GM21528 (cell line): ENCODE data around the gene PRSS48.
"Not testable (repeated sequence)": the region's sequence is repeated elsewhere in the genome, so short reads cannot be mapped to it uniquely, and the experiment has no call there.

Experiments used
- ATAC-seq: cut with Tn5 transposase; IDR thresholded peaks from one replicate; pipeline ENCODE4 v1.9.1; 2021; ENCODE audit warnings: mild to moderate bottlenecking, moderate library complexity; ENCODE audit not compliant: unreplicated experiment, low FRiP score

PRSS48 gene

DNA sequence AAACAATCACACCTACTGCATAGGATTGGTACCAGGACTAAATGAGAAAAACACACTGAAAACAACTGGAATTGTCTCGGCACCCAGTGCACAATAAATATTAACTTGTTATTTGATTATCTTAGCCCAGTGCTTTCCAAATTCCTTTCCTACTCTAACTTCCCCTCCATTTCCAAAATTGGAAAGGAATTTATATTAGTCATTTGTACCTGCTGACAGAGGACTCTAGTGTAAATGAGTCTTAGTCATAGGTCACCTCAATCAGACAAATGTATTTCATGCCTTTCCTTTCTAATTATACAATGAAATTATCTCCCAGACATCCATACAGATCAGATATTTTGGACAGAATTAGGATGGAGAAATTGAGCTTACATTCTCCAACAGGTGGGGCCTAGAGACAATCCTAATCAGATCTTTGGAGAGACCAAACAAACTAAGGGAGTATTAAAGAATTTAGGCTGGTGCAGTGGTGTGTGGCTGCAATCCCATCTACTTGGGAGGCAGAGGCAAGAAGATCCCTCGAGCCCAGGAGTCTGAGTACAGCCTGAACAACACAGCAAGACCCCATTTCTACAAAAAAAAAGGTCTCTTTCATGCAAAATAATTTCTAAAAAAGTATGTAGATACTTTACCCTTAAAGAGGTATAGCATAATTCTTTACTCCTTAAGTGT lies 38.4 kb downstream of the PRSS48 start:
- no peak for ATAC-seq

DNA sequence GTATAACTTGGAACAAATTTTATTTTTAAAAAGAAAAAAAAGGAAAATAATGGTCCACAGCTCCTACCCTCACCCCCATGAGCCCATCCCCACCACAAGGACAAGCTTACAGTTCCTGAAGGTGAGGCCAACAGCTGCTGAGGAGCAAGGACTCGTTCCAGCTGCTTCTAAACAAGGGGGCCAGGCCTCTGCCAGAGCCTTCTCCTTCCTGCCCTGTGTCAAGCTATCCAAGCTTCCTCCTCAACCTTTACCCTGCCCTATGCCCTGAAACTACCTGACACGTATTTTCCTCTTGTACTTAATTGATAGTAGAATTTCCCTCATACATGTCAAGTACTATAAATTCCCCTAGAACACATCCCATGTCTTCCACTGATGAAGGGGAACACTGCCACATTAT lies 39.7 kb downstream of the PRSS48 start:
- ATAC-seq, result no peak

DNA sequence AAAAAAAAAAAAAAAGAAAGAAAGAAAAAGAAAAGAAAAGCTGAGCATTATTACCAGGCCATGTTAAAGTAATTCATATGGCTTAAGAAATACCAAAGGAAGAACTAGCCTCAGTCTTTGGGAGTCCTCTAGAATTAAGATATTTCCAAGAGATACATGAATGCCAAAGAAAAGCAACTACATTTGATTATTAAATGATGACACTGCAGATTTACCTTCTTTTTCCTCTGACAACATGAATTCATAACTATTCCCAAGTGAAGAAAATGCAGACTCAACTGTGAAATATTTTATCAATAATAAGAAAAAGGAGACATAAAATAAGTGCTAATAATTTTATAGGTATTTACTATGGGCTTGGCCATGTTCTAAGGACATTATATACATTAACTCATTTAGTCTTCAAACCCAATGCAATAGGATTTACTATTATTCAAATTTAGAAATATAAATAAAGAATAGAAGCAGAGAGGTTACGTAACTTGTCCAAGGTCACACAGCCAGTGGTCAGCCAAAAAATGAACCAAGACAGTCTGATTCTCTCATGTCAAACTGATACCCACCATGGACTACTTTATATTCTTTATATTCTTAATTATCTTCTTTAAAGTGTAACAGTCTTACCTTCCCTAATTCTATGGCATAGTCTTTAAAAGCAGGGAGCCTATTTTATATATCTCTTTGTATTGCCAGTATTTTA lies 41.5 kb downstream of the PRSS48 start:
- ATAC-seq, result no peak

DNA sequence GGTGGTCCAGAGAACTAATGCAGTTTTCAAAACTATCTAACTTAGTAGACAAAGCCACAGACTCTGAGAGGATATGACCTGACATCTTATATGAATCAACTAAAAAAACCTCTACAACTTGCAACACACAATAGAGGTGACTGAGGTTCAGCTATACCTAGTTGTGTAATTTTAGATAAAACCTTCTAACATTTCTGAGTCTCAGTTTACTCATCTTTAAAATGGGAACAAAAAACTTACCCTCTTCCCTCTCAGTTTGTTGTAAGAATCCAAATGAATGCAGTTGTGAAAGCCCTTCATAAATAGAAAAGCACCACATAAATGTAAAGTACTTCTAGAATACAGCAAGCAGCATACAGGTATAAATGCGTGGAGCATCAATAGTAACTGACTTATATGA lies 42.5 kb downstream of the PRSS48 start:
- no peak for ATAC-seq

DNA sequence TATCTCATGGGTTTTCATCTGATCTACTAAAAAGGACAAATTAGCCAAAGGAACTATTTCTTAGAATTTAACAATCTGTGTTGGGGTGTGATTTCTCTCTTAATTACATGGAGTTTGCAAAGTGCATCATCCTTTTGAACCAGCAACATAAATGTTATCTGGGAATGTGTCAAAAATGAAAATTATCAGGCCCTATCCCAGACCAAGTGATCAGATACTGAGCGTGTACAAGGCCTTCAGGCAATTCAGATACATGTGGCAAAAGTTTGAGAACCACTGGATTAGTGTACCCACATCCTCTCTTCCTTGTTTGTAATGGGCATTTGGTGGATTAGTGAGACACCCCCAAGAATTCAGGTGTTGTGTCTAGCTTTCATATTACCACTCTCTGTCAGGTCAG lies 44.6 kb downstream of the PRSS48 start:
- no peak for ATAC-seq

DNA sequence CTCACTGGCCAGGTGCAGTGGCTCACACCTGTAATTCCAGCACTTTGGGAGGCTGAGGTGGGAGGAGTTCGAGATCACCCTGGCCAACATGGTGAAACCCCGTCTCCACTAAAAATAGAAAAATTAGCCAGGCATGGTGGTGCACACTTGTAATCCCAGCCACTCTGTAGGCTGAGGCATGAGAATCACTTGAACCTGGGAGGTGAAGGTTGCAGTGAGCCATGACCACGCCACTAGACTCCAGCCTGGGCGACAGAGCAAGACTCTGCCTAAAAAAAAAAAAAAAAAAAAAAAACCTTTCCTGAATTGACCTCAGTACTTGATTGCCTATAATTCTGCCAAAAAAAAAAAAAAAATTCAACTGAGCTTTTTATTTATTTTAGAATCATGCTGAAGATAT lies 45.2 kb downstream of the PRSS48 start:
- ATAC-seq, result not testable (repeated sequence)

DNA sequence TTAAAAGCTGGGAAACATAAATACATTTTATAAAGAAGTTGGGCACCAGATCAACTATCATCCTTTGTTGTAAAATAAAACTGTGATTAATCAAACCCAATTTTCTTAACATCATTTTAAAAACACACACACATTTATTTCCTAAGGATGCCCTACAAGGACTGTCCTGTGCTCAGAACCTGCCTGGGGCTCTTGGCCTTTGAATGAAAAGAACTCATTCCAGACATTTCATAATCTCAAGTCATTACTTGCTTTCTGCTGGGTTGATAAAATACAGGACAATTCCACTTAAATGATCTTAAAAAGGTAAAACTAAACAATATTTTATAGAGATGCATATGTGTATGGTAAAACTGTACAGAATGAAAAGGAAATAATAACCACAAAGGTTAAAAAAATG lies 45.6 kb downstream of the PRSS48 start:
- no peak for ATAC-seq

DNA sequence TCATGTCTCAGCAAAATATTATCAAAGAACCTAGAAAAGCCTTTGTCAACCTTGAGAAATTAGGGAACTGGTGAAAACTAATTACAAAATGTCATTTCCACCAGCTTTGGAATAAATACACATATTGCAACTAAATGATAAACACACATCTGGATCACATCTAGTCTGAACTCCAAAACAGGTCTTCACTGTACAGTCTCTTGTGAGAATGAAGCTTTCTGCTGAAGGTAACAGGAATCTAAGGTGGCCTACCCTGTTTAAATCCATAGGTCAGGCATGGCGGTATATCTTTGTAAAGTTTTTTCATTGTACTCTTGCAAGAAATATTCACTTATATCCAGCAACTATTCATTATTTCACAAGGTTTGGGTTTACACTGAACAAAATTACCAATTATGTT lies 46.7 kb downstream of the PRSS48 start:
- ATAC-seq, result no peak

DNA sequence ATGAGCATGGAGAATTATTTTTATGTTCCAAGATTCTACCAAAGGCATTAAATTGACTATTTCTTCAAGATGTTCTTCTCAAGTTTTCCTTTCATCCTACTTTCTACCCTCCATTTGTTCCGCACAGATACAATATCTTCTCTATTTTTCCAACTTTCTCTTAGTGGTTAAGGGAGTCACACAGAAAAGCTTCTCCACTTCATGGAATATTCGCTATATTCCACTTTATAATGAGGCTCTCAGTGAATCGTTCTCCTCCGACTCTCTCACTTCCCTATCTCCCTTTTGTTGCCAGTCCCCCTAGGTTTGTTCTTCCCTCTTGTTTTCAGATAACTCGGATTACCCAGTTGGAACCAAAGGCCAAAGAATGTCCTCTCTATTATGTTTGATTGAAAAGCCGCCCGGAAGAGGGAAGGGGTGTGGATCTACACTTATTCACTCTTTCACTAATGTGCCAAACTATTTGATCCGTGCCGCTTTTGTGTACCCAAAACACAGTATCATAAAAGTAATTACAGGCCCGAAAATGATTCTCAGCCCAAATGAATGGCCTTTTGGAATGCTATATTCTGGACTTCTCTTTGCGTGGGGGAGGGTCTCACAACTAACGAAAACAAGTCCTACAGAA lies 47.3 kb downstream of the PRSS48 start:
- no peak for ATAC-seq

DNA sequence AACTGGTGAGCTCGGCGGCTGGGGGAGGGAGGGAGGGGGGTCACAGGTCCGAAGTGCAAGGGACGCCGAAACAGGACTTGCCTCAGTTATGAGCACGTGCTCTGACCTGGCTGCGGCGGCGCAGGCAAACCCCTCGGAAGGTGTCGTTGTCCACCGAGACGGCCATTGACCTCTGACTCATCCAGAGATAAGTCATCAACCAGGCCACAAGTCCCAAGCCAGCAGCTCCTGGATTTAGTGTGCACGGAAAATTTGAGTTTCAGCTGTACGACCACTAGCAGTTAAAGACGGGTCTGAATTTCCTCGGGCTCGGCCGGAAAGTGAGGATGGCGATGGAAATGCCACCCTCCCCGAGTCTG lies 47.8 kb downstream of the PRSS48 start:
- ATAC-seq, result no peak

DNA sequence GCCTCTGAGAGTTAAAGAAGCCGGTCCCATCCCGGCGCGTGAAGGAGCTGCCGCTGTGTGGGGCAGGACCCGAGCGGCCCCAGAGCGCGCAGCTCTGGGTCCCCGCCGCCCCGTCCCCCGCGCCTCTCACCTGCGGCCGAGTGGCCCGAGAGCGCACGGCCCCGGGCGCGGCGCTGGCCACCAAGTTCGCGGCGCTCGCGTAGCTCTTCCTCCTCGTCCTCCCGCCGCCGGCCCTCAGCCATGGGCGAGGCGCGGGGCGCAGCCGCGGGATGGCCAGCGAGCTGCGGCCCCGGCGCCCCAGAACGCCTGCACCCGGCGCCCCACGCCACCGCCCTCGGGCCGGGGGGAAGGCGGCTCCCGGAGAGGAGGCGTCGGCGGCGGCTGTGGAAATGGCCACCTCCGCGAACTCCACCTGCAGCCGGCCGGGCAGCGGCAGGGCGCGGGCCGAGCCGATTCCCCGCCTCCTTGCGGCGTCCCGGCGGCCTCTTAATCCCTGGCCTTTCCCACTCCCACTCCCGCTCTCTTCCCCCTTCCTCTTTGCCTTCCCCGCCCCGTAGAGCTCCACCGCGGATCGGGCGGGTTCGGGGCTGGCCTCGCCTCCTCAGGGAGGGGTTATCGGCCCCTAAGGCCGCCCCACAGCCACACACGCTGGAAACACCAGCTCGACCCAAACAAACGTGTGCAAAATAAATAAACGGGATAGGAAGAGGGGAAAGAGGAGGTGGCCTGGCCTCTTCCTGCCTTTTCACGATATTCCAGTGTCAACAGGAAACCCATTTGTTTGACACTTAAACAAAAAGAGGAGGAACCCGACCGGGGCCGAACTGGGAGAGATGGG lies 48.4 kb downstream of the PRSS48 start, which contains the start of gene SH3D19:
Gene SH3D19, minus strand, starts transcription at position 495 of the 838 bp plus-strand sequence. Its CDS starts 253 bp downstream, at position 242.
- ATAC-seq, result no peak

DNA sequence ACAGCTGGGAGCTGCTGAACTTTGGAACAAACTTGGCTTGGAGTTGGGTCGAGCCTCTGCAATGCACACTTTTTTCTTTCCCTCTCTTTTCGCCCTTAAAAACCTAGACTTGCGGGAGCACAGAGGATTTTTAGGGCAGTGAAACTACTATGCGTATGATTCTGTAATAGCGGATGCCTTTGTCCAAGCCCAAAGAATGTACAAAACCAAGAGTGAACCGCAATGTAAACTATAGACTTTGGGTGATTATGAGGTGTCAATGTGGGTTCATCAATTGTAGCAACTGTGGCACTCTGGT lies 48.9 kb downstream of the PRSS48 start:
- ATAC-seq, result no peak

DNA sequence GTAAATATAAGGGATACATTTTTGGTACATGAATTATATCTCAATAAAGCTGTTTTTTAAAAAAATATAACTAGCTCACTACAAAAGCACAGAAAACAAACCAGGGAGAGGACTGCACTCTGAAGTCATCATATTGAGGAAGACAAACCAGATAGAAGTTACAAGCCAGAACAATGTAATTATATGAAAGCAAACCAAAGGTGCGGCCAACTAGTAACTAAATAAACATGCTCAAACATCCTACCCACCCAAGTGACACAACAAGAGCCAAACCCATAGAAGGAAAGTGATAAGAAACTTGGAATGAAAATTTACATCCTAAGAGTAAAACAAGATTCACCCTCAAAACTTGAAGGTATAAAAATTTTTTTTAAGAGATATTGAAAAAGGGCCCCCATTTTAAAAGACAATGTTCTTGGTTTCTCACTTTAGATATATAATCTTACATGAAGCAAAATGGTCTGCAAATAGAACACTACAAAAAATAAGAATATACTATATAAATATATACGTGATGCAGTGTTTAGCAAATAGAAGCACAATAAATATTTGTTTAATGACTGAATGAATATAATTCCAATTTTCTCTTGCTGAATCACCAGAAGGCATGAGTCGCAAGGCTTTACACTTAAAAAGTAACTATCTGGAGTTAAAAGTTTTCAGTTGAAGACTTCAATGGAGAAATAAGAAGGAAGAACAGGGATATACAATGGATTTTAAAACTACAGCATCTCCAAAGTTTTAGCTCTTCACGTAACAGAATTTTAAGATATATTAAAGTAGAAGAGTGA lies 52.5 kb downstream of the PRSS48 start:
- no peak for ATAC-seq

DNA sequence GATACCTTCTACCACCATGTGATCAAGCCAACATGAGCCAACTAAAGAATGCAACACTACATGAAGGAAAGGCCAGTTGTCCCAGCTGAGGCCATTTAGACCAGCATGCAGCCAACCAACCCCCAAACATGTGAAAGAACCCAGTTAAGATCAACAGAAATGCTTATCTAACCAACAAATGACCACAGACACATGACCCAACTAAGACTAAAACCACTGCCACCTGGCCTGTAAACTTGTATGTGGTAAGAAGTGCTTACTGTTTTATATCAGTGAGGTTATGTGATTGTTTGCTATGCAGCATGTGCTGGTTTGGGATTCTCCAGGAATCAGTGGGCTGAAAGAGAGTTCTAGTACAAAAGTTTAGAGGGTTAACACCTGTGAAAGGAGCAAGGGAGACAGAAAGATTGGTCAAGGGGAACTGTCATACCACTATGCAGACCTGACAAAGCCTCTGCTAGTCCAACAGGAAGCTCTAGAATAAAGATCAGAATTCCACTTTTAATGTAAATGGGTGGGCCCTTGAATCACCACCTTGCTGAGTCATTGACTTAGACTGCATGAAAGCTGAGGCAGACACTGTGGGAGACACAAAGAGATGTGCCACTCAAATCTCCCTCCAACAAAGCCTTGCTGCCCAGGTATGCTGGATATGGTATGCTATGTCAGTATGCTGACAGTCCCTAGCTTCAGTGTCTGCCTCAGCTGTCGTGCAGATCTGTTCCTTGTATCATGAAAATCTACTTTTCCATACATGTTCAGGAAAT lies 54.5 kb downstream of the PRSS48 start:
- no peak for ATAC-seq

DNA sequence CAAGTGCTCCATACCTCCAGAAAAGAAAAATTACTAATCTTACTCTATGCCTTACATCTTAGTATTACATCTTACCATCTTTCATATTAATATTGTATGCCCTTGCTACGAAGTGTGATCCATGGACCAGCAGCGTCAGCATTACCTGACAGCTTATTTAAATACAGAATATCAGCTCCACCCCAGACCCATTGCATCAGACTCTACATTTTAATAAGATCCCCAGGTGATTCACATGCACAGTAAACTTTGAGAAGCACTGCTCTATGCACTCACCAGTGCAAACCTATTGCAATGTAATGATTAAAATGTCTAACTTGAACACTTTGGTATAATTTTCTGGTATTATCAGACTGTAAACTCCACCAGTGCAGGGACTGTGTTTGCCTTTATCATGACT lies 62.5 kb downstream of the PRSS48 start:
- ATAC-seq, result no peak

DNA sequence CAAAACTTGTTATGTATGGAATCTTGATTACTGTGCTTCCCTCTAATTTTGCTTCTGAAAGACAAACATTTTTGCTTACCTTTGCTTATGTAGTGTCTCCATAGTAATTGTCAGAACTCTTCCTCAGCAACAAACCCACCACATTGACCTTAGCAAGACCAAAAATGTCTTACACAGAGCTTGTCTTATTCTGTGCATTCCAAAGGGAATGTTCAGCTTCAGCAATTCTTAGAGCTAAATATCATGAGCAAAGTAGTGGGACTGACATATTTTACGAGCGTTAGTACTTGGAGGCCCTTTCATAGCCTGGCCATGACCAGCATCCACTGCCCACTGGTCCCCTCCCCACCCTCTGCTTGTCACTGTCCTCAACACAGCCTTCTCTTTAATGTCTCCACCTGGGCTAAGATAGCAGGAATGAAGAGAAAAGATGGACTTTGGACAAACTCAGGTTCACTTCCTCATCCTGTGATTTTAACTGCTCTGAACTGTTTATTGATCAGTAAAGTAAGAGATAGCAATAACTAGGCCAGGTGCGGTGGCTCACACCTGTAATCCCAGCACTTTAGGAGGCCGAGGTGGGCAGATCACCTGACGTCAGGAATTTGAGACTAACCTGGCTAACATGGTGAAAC lies 63.9 kb downstream of the PRSS48 start:
- ATAC-seq, result no peak
